HG02938 (cell line): ENCODE data around the gene SLC39A12.
A peak's percentile ranks its signal among the peaks of the same experiment; 100 is the strongest.

Experiments used
- ATAC-seq: cut with Tn5 transposase; IDR thresholded peaks from one replicate; pipeline ENCODE4 v1.9.1; 2021; ENCODE audit warnings: mild to moderate bottlenecking, moderate library complexity; ENCODE audit not compliant: unreplicated experiment

SLC39A12 gene

GRCh38 chr10:17961551-17962422 lies 10.1 kb downstream of the SLC39A12 start:
- no peak for ATAC-seq

- no peak for ATAC-seq
Observed at GRCh38 chr10:17963431-17963830, 11.7 kb downstream of the SLC39A12 start.

- ATAC-seq: no peak
Observed at GRCh38 chr10:17965649-17966235, 14.0 kb downstream of the SLC39A12 start.

- ATAC-seq: no peak
Observed at GRCh38 chr10:17974505-17974904, 22.8 kb downstream of the SLC39A12 start.

GRCh38 chr10:17980846-17981565 lies 29.3 kb downstream of the SLC39A12 start:
- ATAC-seq: no peak

- no peak for ATAC-seq
Observed at GRCh38 chr10:17981766-17982380, 30.2 kb downstream of the SLC39A12 start.

GRCh38 chr10:17984056-17984455 lies 32.3 kb downstream of the SLC39A12 start:
- ATAC-seq: peak; percentile 90

GRCh38 chr10:17984563-17984962 lies 32.8 kb downstream of the SLC39A12 start:
- ATAC-seq: no peak

- peak; percentile 93 for ATAC-seq
Observed at GRCh38 chr10:17989908-17990767, 38.4 kb downstream of the SLC39A12 start.

- no peak for ATAC-seq
Observed at GRCh38 chr10:17992266-17992665, 40.5 kb downstream of the SLC39A12 start.

- ATAC-seq: no peak
Observed at GRCh38 chr10:17993361-17993760, 41.6 kb downstream of the SLC39A12 start.

GRCh38 chr10:18000601-18001000 lies 48.9 kb downstream of the SLC39A12 start:
- ATAC-seq: no peak

GRCh38 chr10:18005445-18005780 lies 53.7 kb downstream of the SLC39A12 start:
- no peak for ATAC-seq

GRCh38 chr10:18005781-18006456 lies 54.2 kb downstream of the SLC39A12 start:
- no peak for ATAC-seq

GRCh38 chr10:18008986-18009385 lies 57.3 kb downstream of the SLC39A12 start:
- ATAC-seq: no peak

GRCh38 chr10:18010050-18010449 lies 58.3 kb downstream of the SLC39A12 start:
- ATAC-seq: no peak

- no peak for ATAC-seq
Observed at GRCh38 chr10:18020523-18020922, 68.8 kb downstream of the SLC39A12 start.

- no peak for ATAC-seq
Observed at GRCh38 chr10:18021725-18022480, 70.2 kb downstream of the SLC39A12 start.
